Ovary (tissue), 3 donors: ENCODE data around the gene NRROS.

Experiments used
- CTCF ChIP-seq, 3 donors: fragments of 450-650 bp in 2 of 3; fragments of 200-600 bp in 1 of 3; IDR thresholded peaks; one replicate each; pipeline versions ENCODE4 v1.5.1 to v1.8.0; 2016 to 2022; ENCODE audit warnings: antibody characterized with exemption in 3 of 3, mild to moderate bottlenecking in 1 of 3
- EP300 ChIP-seq: sonication (generic); formaldehyde crosslinking; IDR thresholded peaks from one replicate; pipeline ENCODE4 v1.6.1; 2017; ENCODE audit warnings: antibody characterized with exemption
- POLR2A ChIP-seq: fragments of 450-650 bp; IDR thresholded peaks from one replicate; pipeline ENCODE4 v1.6.1; 2017; ENCODE audit warnings: antibody characterized with exemption, mild to moderate bottlenecking, moderate library complexity
- donor health status: DM: no; HTN: no; CAD: no.

GRCh38 chr3:196699749-196700148 lies 60.3 kb downstream of the NRROS start:
- TF ChIP-seq EP300 (no peak), CTCF (IDR thresholded peaks at IDR 0.05) (no peak), POLR2A (no peak)
